NB4 (cell line): ENCODE data around the gene CXADR.

Experiments used
- DNase-seq: peaks from one replicate; pipeline ENCODE4 v3.0.0; 2010; ENCODE audit warnings: low read depth
- H3K4me3 ChIP-seq: one replicate; pipeline ENCODE4 v1.5.1; 2011; ENCODE audit warnings: mild to moderate bottlenecking, low read depth, low read length, moderate library complexity
- CTCF ChIP-seq: IDR thresholded peaks from one replicate; pipeline ENCODE4 v1.5.1; 2012; ENCODE audit warnings: low read depth, low read length
- MAX ChIP-seq: IDR thresholded peaks from 2 replicates; pipeline ENCODE4 v1.6.1; 2011; ENCODE audit warnings: low read depth, low read length
- MYC ChIP-seq: IDR thresholded peaks from 2 replicates; pipeline ENCODE4 v1.6.1; 2011; ENCODE audit warnings: low read depth, low read length
- POLR2A ChIP-seq: IDR thresholded peaks from 2 replicates; pipeline ENCODE4 v1.6.1; 2011; ENCODE audit warnings: mild to moderate bottlenecking; ENCODE audit not compliant: insufficient read length; ENCODE audit errors: extremely low read depth

CXADR gene

GRCh38 chr21:17532292-17532691 is 19.4 kb downstream of the CXADR start:
- no peak for DNase-seq
- TF ChIP-seq CTCF = no peak
- no peak for TF ChIP-seq POLR2A
- TF ChIP-seq MYC = no peak
- no peak for TF ChIP-seq MAX
- no peak overlapping the region for H3K4me3 ChIP-seq

GRCh38 chr21:17536381-17536780 is 23.5 kb downstream of the CXADR start:
- no peak for DNase-seq
- TF ChIP-seq POLR2A (no peak), MYC (no peak), CTCF (no peak), MAX (no peak)
- H3K4me3 ChIP-seq = no peak overlapping the region

GRCh38 chr21:17537299-17537698 is 24.5 kb downstream of the CXADR start:
- no peak overlapping the region for H3K4me3 ChIP-seq
- DNase-seq = no peak
- no peak for TF ChIP-seq POLR2A
- no peak for TF ChIP-seq MYC
- TF ChIP-seq CTCF = no peak
- TF ChIP-seq MAX = no peak

- TF ChIP-seq CTCF = no peak
- TF ChIP-seq MAX = no peak
- TF ChIP-seq POLR2A = no peak
- TF ChIP-seq MYC = no peak
- H3K4me3 ChIP-seq = no peak overlapping the region
- DNase-seq = no peak
These were observed 25.7 kb downstream of the CXADR start for GRCh38 chr21:17538576-17538975.

- no peak overlapping the region for H3K4me3 ChIP-seq
- no peak for DNase-seq
- TF ChIP-seq MAX (no peak), POLR2A (no peak), MYC (no peak), CTCF (no peak)
These were observed 26.5 kb downstream of the CXADR start for GRCh38 chr21:17539323-17539722.
